HG02588 (cell line): ENCODE results near the gene PCDHB13.
"Not testable (repeated sequence)": the region's sequence is repeated elsewhere in the genome, so short reads cannot be mapped to it uniquely, and the experiment has no call there.

Experiments used
- ATAC-seq: cut with Tn5 transposase; IDR thresholded peaks from one replicate; pipeline ENCODE4 v1.9.1; 2021; ENCODE audit warnings: mild to moderate bottlenecking, moderate library complexity; ENCODE audit not compliant: unreplicated experiment

Gene PCDHB13

DNA sequence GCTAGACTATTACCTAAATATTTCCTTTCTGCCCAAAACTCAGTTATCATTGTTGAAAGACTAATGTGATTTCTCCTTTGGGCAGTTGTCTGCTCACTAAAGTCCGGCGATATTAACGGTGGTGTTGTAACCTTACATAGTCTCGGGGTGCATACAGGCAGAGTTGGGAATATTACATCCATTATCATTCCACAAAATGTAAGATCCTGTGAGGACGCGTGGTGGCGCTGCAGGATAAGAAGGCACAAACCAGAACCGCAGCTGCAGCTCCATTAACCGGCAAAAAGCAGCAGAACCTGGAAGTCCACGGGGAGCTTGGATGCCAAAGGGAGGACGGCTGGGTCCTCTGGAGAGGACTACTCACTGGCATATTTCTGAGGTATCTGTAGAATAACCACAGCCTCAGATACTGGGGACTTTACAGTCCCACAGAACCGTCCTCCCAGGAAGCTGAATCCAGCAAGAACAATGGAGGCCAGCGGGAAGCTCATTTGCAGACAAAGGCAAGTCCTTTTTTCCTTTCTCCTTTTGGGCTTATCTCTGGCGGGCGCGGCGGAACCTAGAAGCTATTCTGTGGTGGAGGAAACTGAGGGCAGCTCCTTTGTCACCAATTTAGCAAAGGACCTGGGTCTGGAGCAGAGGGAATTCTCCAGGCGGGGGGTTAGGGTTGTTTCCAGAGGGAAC, at the start of gene PCDHB13:
PCDHB13 (plus strand) TSS at position 264 of the 684 bp plus-strand sequence; CDS start at position 469, 205 bp downstream.
- ATAC-seq, result not testable (repeated sequence)

DNA sequence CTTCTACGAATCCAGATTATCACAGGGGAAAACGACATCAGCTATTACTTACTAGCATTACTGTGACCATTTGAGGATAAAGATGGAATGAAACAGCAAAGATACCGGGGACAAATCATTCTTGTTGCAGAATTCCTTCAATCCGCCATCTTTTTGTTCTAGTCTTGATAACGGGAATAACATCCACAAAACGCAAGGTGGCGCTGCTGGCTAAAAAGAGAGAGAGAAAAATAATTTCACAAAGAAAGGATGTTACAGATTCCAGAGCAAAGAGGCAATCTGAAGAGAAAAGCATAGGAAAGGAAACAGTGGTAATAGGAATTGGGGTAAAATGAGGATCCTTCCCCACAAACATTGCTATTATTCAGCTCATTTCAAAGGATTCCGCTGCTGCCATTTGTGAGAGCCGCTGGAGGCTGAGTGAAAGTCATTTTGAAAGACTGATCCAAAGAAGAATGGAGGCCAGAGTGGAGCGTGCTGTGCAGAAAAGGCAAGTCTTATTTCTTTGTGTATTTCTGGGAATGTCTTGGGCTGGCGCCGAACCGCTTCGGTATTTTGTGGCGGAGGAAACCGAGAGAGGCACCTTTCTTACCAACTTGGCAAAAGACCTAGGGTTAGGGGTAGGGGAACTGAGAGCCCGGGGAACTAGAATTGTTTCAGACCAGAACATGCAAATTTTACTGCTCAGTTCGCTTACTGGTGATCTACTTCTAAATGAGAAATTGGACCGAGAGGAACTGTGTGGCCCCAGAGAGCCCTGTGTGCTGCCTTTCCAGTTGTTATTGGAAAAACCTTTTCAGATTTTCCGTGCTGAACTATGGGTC, 41.1 kb upstream of the PCDHB13 start, which contains the start of gene PCDHB7:
PCDHB7 (plus strand) TSS at position 264 of the 824 bp plus-strand sequence; CDS start at position 456, 192 bp downstream.
- no peak for ATAC-seq

DNA sequence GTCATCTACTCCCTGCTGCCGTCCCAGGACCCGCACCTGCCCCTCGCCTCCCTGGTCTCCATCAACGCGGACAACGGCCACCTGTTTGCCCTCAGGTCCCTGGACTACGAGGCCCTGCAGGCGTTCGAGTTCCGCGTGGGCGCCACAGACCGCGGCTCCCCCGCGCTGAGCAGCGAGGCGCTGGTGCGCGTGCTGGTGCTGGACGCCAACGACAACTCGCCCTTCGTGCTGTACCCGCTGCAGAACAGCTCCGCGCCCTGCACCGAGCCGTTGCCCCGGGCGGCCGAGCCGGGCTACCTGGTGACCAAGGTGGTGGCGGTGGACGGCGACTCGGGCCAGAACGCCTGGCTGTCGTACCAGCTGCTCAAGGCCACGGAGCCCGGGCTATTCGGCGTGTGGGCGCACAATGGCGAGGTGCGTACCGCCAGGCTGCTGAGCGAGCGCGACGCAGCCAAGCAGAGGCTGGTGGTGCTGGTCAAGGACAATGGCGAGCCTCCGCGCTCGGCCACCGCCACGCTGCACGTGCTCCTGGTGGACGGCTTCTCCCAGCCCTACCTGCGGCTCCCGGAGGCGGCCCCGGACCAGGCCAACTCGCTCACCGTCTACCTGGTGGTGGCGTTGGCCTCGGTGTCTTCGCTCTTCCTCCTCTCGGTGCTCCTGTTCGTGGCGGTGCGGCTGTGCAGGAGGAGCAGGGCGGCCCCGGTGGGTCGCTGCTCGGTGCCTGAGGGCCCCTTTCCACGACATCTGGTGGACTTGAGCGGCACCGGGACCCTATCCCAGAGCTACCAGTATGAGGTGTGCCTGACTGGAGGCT, 39.2 kb upstream of the PCDHB13 start:
- not testable (repeated sequence) for ATAC-seq

DNA sequence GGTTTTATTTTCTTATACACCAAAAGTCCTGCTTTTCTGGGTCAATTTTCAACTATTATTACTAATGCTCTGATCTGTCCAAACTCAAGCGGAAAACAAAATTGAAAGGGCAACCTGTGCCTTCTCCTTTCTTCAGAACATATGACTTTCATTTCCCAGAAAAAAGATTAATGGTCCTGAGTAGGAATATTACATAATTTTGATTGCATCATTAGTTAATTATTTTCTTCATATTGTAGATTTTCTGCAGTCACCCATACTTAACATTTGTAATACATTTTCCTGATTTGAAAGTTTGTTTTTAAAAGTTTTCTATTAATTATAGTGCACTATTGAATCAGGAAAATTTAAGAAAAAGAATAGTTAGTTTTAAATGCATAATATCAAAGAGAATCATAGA, 37.8 kb upstream of the PCDHB13 start:
- no peak for ATAC-seq

DNA sequence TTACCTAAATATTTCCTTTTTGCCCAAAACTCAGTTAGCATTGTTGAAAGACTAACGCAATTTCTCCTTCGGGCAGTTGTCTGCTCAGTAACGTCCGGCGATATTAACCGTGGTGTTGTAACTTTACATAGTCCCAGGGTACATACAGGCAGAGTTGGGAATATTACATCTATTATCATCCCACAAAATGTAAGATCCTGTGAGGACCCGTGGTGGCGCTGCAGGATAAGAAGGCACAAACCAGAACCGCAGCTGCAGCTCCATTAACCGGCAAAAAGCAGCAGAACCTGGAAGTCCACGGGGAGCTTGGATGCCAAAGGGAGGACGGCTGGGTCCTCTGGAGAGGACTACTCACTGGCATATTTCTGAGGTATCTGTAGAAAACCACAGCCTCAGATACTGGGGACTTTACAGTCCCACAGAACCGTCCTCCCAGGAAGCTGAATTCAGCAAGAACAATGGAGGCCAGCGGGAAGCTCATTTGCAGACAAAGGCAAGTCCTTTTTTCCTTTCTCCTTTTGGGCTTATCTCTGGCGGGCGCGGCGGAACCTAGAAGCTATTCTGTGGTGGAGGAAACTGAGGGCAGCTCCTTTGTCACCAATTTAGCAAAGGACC, 36.0 kb upstream of the PCDHB13 start, which contains the start of gene PCDHB8:
PCDHB8 (plus strand) TSS at position 214 of the 615 bp plus-strand sequence; CDS start at position 459, 245 bp downstream.
- ATAC-seq, result not testable (repeated sequence)

DNA sequence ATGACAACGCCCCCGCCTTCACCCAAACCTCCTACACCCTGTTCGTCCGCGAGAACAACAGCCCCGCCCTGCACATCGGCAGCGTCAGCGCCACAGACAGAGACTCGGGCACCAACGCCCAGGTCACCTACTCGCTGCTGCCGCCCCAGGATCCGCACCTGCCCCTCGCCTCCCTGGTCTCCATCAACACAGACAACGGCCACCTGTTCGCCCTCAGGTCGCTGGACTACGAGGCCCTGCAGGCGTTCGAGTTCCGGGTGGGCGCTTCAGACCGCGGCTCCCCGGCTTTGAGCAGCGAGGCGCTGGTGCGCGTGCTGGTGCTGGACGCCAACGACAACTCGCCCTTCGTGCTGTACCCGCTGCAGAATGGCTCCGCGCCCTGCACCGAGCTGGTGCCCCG, 34.3 kb upstream of the PCDHB13 start:
- ATAC-seq, result not testable (repeated sequence)

DNA sequence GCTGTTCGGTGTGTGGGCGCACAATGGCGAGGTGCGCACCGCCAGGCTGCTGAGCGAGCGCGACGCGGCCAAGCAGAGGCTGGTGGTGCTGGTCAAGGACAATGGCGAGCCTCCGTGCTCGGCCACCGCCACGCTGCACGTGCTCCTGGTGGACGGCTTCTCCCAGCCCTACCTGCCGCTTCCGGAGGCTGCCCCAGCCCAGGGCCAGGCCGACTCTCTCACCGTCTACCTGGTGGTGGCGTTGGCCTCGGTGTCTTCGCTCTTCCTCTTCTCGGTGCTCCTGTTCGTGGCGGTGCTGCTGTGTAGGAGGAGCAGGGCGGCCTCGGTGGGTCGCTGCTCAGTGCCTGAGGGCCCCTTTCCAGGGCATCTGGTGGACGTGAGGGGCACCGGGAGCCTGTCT, 33.8 kb upstream of the PCDHB13 start:
- ATAC-seq, result not testable (repeated sequence)

DNA sequence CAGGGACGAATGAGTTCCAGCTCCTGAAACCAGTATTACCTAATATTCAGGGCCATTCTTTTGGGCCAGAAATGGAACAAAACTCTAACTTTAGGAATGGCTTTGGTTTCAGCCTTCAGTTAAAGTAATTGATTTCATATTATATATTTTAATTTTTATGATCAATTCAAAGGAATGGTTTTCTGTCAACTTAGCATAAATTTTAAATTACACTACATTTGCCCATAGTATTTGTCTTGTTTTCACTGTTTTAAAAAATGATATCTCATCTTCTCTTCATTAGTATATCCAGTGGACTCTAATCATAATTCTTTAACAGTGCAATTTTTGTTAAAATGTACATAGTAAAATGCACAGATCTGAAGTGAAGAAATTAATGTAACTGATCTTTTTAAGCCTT, 33.4 kb upstream of the PCDHB13 start:
- no peak for ATAC-seq

DNA sequence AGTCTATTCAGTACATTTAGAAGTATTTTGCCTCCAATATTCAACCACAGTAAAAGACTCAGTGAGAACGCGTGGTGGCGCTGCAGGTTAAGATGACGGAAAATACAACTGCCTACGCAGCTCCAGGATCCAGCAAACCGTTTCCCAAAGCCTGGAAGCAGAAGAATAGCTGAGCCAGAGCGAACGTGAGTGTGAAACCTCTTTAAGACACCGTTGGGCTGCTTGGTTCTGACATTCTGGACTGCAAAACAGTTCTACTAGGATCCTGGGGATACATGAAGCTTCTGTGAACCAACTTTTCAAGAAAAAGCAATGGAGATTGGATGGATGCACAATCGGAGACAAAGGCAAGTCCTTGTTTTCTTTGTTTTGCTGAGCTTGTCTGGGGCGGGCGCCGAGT, 31.5 kb upstream of the PCDHB13 start, which contains the start of gene PCDHB16:
PCDHB16 (plus strand) TSS at position 140 of the 400 bp plus-strand sequence; CDS start at position 313, 173 bp downstream.
- ATAC-seq, result no peak

DNA sequence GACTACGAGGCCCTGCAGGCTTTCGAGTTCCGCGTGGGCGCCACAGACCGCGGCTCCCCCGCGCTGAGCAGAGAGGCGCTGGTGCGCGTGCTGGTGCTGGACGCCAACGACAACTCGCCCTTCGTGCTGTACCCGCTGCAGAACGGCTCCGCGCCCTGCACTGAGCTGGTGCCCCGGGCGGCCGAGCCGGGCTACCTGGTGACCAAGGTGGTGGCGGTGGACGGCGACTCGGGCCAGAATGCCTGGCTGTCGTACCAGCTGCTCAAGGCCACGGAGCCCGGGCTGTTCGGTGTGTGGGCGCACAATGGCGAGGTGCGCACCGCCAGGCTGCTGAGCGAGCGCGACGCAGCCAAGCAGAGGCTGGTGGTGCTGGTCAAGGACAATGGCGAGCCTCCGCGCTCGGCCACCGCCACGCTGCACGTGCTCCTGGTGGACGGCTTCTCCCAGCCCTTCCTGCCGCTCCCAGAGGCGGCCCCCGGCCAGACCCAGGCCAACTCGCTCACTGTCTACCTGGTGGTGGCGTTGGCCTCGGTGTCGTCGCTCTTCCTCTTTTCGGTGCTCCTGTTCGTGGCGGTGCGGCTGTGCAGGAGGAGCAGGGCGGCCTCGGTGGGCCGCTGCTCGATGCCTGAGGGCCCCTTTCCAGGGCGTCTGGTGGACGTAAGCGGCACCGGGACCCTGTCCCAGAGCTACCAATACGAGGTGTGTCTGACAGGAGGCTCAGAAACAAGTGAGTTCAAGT, 29.4 kb upstream of the PCDHB13 start:
- ATAC-seq, result not testable (repeated sequence)

DNA sequence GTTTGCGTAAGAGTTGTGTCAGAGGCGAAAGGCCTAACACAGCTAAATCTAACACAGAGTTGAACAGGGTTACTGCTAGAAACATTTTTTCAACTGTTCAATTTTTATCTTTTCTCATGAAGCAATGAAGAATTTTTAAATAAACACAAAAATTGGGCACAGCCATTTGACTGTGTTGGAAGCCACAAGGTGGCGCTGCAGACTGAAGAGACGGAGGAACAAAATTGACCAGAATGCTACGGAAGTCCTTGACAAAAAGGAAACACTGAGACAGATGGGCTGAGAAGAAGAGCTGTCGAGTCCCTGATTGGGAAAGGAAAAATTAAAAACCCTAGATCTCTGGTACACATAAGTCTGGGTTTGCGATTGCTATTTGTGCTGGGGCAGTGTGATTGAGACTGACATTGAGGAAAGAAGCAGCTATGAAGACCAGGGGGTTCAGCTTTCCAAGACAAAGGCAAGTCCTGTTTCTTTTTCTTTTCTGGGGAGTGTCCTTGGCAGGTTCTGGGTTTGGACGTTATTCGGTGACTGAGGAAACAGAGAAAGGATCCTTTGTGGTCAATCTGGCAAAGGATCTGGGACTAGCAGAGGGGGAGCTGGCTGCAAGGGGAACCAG, 26.7 kb upstream of the PCDHB13 start, which contains the start of gene PCDHB9:
PCDHB9 (plus strand) TSS at position 265 of the 616 bp plus-strand sequence; CDS start at position 423, 158 bp downstream.
- no peak for ATAC-seq

DNA sequence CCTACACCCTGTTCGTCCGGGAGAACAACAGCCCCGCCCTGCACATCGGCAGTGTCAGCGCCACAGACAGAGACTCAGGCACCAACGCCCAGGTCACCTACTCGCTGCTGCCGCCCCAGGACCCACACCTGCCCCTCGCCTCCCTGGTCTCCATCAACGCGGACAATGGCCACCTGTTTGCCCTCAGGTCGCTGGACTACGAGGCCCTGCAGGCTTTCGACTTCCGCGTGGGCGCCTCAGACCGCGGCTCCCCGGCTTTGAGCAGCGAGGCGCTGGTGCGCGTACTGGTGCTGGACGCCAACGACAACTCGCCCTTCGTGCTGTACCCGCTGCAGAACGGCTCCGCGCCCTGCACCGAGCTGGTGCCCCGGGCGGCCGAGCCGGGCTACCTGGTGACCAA, 25.0 kb upstream of the PCDHB13 start:
- not testable (repeated sequence) for ATAC-seq

DNA sequence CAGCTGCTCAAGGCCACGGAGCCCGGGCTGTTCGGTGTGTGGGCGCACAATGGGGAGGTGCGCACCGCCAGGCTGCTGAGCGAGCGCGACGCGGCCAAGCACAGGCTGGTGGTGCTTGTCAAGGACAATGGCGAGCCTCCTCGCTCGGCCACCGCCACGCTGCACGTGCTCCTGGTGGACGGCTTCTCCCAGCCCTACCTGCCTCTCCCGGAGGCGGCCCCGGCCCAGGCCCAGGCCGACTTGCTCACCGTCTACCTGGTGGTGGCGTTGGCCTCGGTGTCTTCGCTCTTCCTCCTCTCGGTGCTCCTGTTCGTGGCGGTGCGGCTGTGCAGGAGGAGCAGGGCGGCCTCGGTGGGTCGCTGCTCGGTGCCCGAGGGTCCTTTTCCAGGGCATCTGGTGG, 24.6 kb upstream of the PCDHB13 start:
- not testable (repeated sequence) for ATAC-seq

DNA sequence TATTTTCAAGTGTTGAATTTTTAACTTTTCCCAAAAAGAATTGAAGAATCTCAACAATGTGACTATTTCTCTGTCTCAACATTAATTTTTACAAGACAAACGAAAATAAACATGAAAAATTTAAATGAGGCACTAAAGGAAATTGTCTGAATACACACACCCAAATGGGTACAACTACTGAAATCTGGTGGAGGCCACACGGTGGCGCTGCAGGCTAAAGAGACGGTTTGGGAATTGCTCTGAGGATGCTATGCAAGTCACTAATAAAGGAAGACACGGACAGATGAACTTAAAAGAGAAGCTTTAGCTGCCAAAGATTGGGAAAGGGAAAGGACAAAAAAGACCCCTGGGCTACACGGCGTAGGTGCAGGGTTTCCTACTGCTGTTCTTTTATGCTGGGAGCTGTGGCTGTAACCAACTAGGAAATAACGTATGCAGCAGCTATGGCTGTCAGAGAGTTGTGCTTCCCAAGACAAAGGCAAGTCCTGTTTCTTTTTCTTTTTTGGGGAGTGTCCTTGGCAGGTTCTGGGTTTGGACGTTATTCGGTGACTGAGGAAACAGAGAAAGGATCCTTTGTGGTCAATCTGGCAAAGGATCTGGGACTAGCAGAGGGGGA, 21.5 kb upstream of the PCDHB13 start, which contains the start of gene PCDHB10:
PCDHB10 (plus strand) TSS at position 244 of the 616 bp plus-strand sequence; CDS start at position 444, 200 bp downstream.
- no peak for ATAC-seq

DNA sequence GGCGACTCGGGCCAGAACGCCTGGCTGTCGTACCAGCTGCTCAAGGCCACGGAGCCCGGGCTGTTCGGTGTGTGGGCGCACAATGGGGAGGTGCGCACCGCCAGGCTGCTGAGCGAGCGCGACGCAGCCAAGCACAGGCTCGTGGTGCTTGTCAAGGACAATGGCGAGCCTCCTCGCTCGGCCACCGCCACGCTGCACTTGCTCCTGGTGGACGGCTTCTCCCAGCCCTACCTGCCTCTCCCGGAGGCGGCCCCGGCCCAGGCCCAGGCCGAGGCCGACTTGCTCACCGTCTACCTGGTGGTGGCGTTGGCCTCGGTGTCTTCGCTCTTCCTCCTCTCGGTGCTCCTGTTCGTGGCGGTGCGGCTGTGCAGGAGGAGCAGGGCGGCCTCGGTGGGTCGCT, 19.4 kb upstream of the PCDHB13 start:
- not testable (repeated sequence) for ATAC-seq

DNA sequence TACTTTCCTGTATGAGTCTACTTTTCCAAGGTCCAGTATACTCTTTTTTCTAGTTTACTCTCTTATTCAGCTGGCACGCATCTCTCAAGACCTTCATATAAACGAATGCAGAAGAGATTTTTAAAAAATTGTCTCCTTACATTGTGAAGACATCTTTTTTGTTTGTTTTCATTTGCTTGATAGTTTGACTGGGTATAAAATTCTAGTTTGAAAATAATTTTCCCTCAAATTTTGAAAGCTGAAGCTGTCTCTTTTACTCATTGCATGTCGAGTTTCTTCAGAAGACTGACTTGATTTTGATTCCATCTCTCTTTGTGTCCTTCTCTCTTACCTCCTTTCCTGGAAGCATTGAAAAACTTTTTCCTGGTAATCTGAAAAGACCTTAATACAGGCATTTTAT, 17.4 kb upstream of the PCDHB13 start:
- no peak for ATAC-seq

DNA sequence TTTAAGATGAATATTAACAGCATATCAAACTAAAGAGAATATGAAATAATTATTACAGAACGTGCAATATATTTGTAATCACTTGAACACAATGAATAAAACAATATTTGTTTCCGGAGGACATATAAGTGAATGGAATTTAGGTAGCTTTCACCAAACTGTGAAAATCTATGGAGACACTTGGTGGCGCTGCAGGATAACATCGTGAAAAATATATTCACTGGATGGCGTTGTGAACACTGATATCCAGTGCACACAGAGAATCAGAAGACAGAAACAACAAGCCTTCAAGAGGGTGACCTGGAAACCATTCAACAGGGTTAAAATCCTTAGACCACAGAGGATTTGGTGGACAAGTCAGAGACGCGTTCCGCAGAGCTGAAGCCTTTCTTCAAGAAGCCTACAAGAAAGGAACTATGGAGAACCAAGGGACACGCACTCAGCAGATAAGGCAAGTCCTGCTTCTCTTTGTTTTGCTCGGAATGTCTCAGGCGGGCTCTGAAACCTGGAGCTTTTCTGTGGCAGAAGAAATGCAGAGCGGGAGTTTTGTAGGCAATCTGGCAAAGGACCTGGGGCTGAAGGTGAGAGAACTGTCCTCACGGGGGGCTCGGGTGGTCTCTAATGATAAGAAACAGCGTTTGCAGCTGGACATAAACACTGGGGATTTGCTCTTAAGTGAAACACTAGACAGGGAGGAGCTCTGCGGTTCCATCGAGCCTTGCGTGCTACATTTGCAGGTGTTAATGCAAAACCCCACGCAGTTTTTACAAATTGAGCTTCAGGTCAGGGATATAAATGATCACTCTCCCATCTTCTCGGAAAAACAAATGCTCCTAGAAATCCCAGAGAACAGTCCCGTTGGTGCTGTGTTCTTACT, 14.1 kb upstream of the PCDHB13 start, which contains the start of gene PCDHB11:
PCDHB11 (plus strand) TSS at position 269 of the 877 bp plus-strand sequence; CDS start at position 417, 148 bp downstream.
- ATAC-seq, result no peak
